Parathyroid adenoma (tissue), 2 donors: ENCODE results near the gene PLAAT2.

Experiments used
- H2AFZ ChIP-seq: fragments of 300-600 bp; sonication (generic); one replicate; pipeline ENCODE4 v1.7.0; 2017; ENCODE audit warnings: antibody characterized with exemption, mild to moderate bottlenecking
- H3K27ac ChIP-seq: fragments of 300-600 bp; sonication (generic); one replicate; pipeline ENCODE4 v1.7.0; 2017
- H3K27me3 ChIP-seq: fragments of 300-600 bp; sonication (generic); one replicate; pipeline ENCODE4 v1.7.0; 2017; ENCODE audit warnings: low read length; ENCODE audit not compliant: control insufficient read depth, insufficient read depth
- H3K36me3 ChIP-seq: fragments of 300-600 bp; sonication (generic); one replicate; pipeline ENCODE4 v1.7.0; 2017; ENCODE audit warnings: low read length; ENCODE audit not compliant: control insufficient read depth, insufficient read depth
- H3K4me1 ChIP-seq: fragments of 300-600 bp; sonication (generic); one replicate; pipeline ENCODE4 v1.7.0; 2017; ENCODE audit warnings: control low read depth
- H3K4me2 ChIP-seq: fragments of 300-600 bp; sonication (generic); one replicate; pipeline ENCODE4 v1.7.0; 2017; ENCODE audit warnings: low read length
- H3K4me3 ChIP-seq: fragments of 300-600 bp; sonication (generic); one replicate; pipeline ENCODE4 v1.7.0; 2017; ENCODE audit warnings: low read depth, low read length
- H3K79me2 ChIP-seq: fragments of 300-600 bp; sonication (generic); one replicate; pipeline ENCODE4 v1.7.0; 2017; ENCODE audit warnings: control low read depth
- H3K9ac ChIP-seq: fragments of 300-600 bp; sonication (generic); one replicate; pipeline ENCODE4 v1.7.0; 2017; ENCODE audit warnings: mild to moderate bottlenecking
- H3K9me3 ChIP-seq: fragments of 300-600 bp; sonication (generic); one replicate; pipeline ENCODE4 v1.7.0; 2017; ENCODE audit warnings: low read length; ENCODE audit not compliant: control insufficient read depth
- CTCF ChIP-seq: fragments of 300-600 bp; sonication (generic); IDR thresholded peaks from one replicate; pipeline ENCODE4 v1.7.0; 2017; ENCODE audit warnings: antibody characterized with exemption, mild to moderate bottlenecking
- donor health status: primary hyperparathyroidism.

PLAAT2 gene

DNA sequence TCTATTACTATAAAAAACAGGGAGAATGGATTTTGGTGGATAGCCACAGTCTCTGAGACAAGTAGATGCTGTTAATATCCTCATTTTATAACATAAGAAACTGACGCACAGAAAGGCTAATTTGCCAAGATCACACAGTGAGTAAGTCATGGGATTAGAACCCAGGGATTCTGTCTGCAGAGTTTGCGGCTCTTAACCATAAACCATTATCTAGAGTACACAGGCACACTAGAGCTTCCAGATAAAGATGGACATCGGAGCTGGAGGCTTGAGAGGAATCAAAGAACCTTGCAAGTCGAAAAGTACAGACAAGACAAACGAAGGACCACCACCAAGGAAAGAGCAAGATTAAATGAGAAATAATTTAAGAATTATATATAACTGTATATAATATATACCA is 46.0 kb downstream of the PLAAT2 start:
- Histone ChIP-seq H3K79me2 (no peaks in the 10 kb centered on the region), H3K4me1 (no peaks in the 10 kb centered on the region)
- no peak for TF ChIP-seq CTCF

GRCh38 chr11:63516109-63516508 is 47.1 kb downstream of the PLAAT2 start:
- no peaks in the 10 kb centered on the region for H3K4me1 ChIP-seq
- no peak overlapping the region for H3K27ac ChIP-seq
- H3K36me3 ChIP-seq, result no peaks in the 10 kb centered on the region
- H3K4me3 ChIP-seq, result no peak overlapping the region
- no peak for TF ChIP-seq CTCF
- H3K9ac ChIP-seq, result no peak overlapping the region
- no peaks in the 10 kb centered on the region for H3K79me2 ChIP-seq
- no peak overlapping the region for H2AFZ ChIP-seq
- no peaks in the 10 kb centered on the region for H3K27me3 ChIP-seq
- no peak overlapping the region for H3K4me2 ChIP-seq
- no peaks in the 10 kb centered on the region for H3K9me3 ChIP-seq

More for the DNA sequence above, 46.0 kb downstream of the PLAAT2 start:
- Histone ChIP-seq H3K27ac (no peak overlapping the region), H3K27me3 (no peaks in the 10 kb centered on the region), H3K36me3 (no peaks in the 10 kb centered on the region), H2AFZ (no peak overlapping the region), H3K9ac (no peak overlapping the region), H3K4me2 (no peak overlapping the region), H3K4me3 (no peak overlapping the region), H3K9me3 (no peaks in the 10 kb centered on the region)

- H3K79me2 ChIP-seq, result no peaks in the 10 kb centered on the region
- no peaks in the 10 kb centered on the region for H3K36me3 ChIP-seq
- no peaks in the 10 kb centered on the region for H3K27me3 ChIP-seq
- H3K9ac ChIP-seq, result no peak overlapping the region
- TF ChIP-seq CTCF, result no peak
- no peak overlapping the region for H2AFZ ChIP-seq
- no peaks in the 10 kb centered on the region for H3K9me3 ChIP-seq
- H3K27ac ChIP-seq, result no peak overlapping the region
- H3K4me3 ChIP-seq, result no peak overlapping the region
- H3K4me1 ChIP-seq, result no peaks in the 10 kb centered on the region
- no peak overlapping the region for H3K4me2 ChIP-seq
These were observed 50.4 kb downstream of the PLAAT2 start for GRCh38 chr11:63512816-63513215.

DNA sequence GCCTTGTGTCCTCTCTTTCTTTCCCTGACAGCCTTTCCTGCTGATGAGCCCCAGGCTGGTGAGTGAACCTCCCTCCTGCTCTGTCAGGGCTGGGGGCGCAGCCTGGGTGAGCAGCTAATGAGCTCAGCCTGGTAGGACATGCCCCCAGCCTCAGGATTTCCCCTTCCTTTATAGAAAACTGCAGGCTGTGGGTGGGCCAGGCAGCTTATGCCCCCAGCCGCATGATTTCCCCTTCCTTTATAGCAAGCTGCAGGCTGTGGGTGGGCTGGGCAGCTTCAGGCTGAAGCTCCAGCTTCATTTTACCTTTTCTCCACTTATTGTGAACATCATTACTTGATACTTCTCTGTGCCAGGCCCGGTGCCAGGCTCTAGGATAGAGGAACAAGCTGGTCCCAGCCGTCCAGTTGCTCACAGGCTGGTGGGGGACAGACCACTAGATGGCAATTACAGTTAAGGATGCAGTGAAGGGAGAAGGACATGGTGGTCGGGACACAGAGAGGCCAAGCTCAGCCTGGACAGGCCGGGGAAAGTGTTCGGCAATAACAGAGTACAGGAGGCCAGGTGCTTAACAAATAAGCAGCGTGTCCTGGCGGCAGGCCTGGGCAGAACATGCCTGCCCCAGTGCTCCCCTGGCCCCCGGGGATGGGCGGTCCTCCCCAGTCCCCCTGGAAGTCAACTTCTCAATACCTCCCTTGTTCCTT is 52.0 kb downstream of the PLAAT2 start:
- Histone ChIP-seq H3K4me1 (no peaks in the 10 kb centered on the region), H3K36me3 (no peaks in the 10 kb centered on the region), H2AFZ (no peak overlapping the region), H3K79me2 (no peaks in the 10 kb centered on the region), H3K27me3 (no peaks in the 10 kb centered on the region), H3K9me3 (no peaks in the 10 kb centered on the region), H3K4me3 (no peak overlapping the region), H3K9ac (no peak overlapping the region), H3K27ac (no peak overlapping the region), H3K4me2 (no peak overlapping the region)
- TF ChIP-seq CTCF, result no peak

- Histone ChIP-seq H2AFZ (no peak overlapping the region), H3K27ac (no peak overlapping the region), H3K4me2 (no peak overlapping the region), H3K36me3 (no peaks in the 10 kb centered on the region), H3K9ac (no peak overlapping the region), H3K9me3 (no peaks in the 10 kb centered on the region), H3K27me3 (no peaks in the 10 kb centered on the region), H3K4me3 (no peak overlapping the region), H3K4me1 (no peaks in the 10 kb centered on the region), H3K79me2 (no peaks in the 10 kb centered on the region)
- TF ChIP-seq CTCF, result no peak
These were observed 52.7 kb downstream of the PLAAT2 start for GRCh38 chr11:63510360-63511047.
